Right forelimb (tissue), 1 donor: ENCODE results near the gene OR14I1.

Experiments
- DNase-seq: peaks from one replicate; pipeline ENCODE4 v3.0.0-alpha.2; 2018

Gene OR14I1

GRCh38 chr1:248702714-248703113, at the start of gene OR14I1:
Gene OR14I1 (minus strand): TSS chr1:248702766.
- DNase-seq = no peak

- DNase-seq = no peak
These were observed 49.1 kb upstream of the OR14I1 start for GRCh38 chr1:248751635-248752034.

GRCh38 chr1:248751142-248751541, 48.6 kb upstream of the OR14I1 start:
- DNase-seq = no peak

- DNase-seq = no peak
These were observed 47.9 kb upstream of the OR14I1 start for GRCh38 chr1:248750496-248750895.

- no peak for DNase-seq
These were observed 45.6 kb upstream of the OR14I1 start for GRCh38 chr1:248748211-248748610.

GRCh38 chr1:248740876-248741275, 38.3 kb upstream of the OR14I1 start:
- DNase-seq = no peak

- DNase-seq = no peak
These were observed 37.1 kb upstream of the OR14I1 start for GRCh38 chr1:248739572-248740205.

GRCh38 chr1:248737457-248737856, 34.9 kb upstream of the OR14I1 start:
- DNase-seq = no peak

- DNase-seq = no peak
These were observed 34.4 kb upstream of the OR14I1 start for GRCh38 chr1:248736977-248737376.

- no peak for DNase-seq
These were observed 31.0 kb upstream of the OR14I1 start for GRCh38 chr1:248733566-248733965.

GRCh38 chr1:248730507-248731335, 28.2 kb upstream of the OR14I1 start:
- DNase-seq = no peak

GRCh38 chr1:248714248-248714647, 11.7 kb upstream of the OR14I1 start:
- no peak for DNase-seq

GRCh38 chr1:248710305-248710900, 7.8 kb upstream of the OR14I1 start:
- DNase-seq = no peak

GRCh38 chr1:248704606-248705005, 2.0 kb upstream of the OR14I1 start:
- no peak for DNase-seq

GRCh38 chr1:248703674-248704073, 1.1 kb upstream of the OR14I1 start:
- DNase-seq = no peak

GRCh38 chr1:248699099-248699498, 3.5 kb downstream of the OR14I1 start:
- no peak for DNase-seq

- no peak for DNase-seq
These were observed 4.7 kb downstream of the OR14I1 start for GRCh38 chr1:248697907-248698306.

GRCh38 chr1:248696774-248697173, 5.8 kb downstream of the OR14I1 start:
- DNase-seq = no peak

- DNase-seq = no peak
These were observed 6.3 kb downstream of the OR14I1 start for GRCh38 chr1:248696261-248696660.

- no peak for DNase-seq
These were observed 7.0 kb downstream of the OR14I1 start for GRCh38 chr1:248695451-248696132.

- DNase-seq = no peak
These were observed 10.9 kb downstream of the OR14I1 start for GRCh38 chr1:248691567-248692155.

GRCh38 chr1:248688527-248689298, 13.9 kb downstream of the OR14I1 start:
- DNase-seq = no peak
